AG09309 (cell line): ENCODE data around the gene SMARCA2.

Source experiments
- DNase-seq: peaks from one replicate; pipeline ENCODE4 v3.0.0-alpha.2; 2010; ENCODE audit warnings: low read depth
- H3K4me3 ChIP-seq: 2 replicates; pipeline ENCODE4 v1.5.1; 2011; ENCODE audit warnings: mild to moderate bottlenecking, low read depth, low read length, moderate library complexity; ENCODE audit not compliant: control insufficient read depth
- TF ChIP-seq, protein P1 (sequence below): IDR thresholded peaks from 2 replicates; pipeline ENCODE4 v1.5.1; 2011; ENCODE audit warnings: mild to moderate bottlenecking, low read depth, low read length, inconsistent platforms; ENCODE audit not compliant: insufficient read depth, control insufficient read depth; ENCODE audit errors: missing control alignments

SMARCA2 gene

DNA sequence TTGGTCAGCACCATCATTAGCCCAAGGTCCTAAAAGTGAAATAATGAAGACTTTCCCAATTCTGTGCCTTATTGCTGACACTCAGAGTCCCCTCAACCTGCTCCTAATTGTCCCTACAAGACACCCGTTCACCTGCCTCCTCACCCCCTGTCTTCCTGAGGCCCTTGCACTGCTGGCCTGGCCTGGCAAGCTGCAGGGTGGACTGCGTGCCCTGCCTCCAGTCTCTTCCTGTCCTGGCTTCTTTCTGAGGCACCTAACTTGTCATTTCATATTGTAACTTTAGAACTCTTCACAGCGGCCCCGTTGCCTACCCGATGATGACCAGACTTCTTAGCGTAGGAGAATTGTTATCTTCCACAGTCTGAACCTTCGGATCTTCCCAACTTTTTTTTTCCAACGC, 153.9 kb downstream of the SMARCA2 start:
- TF ChIP-seq, protein P1, sequence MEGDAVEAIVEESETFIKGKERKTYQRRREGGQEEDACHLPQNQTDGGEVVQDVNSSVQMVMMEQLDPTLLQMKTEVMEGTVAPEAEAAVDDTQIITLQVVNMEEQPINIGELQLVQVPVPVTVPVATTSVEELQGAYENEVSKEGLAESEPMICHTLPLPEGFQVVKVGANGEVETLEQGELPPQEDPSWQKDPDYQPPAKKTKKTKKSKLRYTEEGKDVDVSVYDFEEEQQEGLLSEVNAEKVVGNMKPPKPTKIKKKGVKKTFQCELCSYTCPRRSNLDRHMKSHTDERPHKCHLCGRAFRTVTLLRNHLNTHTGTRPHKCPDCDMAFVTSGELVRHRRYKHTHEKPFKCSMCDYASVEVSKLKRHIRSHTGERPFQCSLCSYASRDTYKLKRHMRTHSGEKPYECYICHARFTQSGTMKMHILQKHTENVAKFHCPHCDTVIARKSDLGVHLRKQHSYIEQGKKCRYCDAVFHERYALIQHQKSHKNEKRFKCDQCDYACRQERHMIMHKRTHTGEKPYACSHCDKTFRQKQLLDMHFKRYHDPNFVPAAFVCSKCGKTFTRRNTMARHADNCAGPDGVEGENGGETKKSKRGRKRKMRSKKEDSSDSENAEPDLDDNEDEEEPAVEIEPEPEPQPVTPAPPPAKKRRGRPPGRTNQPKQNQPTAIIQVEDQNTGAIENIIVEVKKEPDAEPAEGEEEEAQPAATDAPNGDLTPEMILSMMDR: no peak
- no peak for DNase-seq

DNA sequence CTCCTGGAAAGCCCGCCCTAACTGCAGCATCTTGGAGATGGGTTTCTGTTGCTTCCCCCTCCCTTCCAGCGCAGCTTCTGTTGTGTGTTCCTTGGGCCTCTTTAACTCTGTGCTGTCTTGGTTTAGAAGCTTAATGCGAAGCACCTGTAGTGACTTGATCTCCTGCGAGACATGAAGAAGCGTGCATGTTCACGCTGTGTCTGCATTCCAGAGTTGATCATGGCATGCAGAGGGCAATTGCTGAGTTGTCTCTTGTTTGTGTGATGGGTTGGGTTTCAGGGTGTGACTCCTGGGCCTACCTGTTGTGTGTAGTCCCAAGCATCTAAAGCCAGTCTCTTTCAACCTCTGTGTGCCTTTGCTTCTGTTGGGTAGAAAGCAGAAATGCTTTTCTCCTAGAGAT, 155.6 kb downstream of the SMARCA2 start:
- H3K4me3 ChIP-seq: no peak overlapping the region
- TF ChIP-seq, protein P1: no peak
- no peak for DNase-seq

More for the DNA sequence above, 153.9 kb downstream of the SMARCA2 start:
- no peak overlapping the region for H3K4me3 ChIP-seq

DNA sequence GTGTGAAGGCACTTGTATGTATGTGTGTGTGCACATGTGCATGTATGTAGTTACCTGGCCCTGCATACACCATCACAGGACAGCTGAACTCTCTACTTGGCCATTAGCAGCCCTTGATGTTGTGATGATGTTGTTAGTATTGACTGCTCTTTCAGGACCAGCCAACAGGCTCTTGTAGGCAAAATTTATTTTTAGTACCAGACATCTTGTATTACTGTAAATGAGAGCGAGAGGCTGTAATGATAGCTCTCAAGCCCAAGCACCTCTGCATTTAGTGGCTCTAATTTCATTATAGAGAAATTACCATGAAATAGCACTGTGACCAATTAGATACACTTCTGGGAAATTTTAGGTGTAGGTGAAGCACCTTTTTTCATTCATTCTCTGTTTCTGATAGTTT, 158.0 kb downstream of the SMARCA2 start:
- no peak overlapping the region for H3K4me3 ChIP-seq
- TF ChIP-seq, protein P1: no peak
- no peak for DNase-seq

DNA sequence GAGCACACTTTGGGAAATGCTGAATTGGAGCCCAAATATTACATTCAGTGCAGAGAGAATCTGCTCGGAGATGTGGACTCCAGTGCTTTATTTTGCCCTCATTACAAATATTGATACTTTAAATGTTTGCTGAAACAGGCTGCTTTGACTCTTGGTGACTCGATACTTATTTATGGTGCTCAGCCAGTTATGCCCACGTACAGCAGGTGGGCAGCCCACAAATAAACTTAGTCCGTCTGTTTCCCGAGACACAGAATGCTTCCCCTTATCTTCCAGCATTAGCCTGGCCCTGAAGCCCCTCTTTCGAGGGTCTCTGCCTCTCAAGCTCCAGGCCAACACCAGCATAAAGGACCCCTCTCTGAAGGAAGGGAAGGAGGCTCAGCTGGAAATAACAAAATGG, 158.7 kb downstream of the SMARCA2 start:
- TF ChIP-seq, protein P1: no peak
- DNase-seq: no peak
- H3K4me3 ChIP-seq: no peak overlapping the region

DNA sequence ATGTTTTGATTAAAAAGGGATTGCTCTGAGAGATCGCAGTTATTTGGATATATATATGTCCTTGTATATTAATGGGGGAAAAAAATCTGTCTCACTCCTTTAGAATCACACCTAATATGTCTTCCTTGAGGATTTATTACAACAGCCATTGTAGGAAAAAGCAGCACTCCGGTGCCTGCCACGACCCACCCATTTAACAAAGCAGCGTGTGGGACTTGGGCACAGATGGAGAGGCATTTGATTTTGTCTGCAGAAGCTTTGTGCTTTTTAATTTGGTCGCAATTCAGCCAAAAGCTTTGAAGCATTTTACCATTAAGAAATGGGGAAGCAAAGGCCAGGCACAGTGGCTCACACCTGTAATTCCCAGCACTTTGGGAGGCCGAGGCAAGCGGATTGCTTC, 159.2 kb downstream of the SMARCA2 start:
- TF ChIP-seq, protein P1: no peak
- no peak for DNase-seq
- no peak overlapping the region for H3K4me3 ChIP-seq

DNA sequence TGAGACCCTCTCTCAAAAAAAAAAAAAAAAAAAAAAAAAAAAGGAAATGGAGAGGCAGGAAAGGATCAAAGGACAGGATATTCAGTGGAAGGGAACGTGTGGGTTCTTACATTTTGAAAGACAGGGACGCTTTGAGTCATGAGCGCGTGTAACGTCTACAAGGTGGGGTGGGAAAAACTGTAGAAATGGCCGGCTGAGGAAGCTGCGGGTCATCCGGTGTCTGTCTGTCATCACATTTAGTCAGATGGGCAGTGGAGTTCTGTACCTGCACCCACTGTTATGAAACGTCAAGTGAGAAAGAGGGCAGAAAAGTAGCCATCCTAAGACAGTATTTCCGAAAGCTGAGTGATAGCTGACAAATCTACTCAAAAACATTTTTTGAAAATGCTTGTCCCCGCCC, 159.8 kb downstream of the SMARCA2 start:
- no peak overlapping the region for H3K4me3 ChIP-seq
- no peak for DNase-seq
- TF ChIP-seq, protein P1: no peak

DNA sequence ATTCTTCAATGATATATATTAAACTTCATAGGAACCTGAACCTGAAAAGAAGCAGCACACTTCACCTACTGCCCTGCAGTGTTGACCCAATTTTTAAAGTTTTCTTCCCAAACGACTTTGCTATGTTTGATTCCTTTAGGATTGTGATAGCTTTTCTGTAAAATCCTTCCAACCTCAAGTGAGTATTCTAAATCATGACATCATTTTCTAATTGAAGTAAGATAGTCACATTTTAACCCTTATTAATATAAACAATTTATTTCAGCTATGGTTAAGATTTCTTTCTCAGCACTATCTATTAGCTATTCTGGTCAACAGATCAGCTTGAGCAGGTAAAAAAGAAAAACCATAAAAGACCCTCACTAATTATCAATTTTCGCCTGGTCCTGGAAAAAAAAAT, 162.0 kb downstream of the SMARCA2 start:
- H3K4me3 ChIP-seq: no peak overlapping the region
- TF ChIP-seq, protein P1: no peak
- DNase-seq: no peak
